ENCODE data around the gene GRXCR1. TPM values are rescaled to one million over a fixed set of nuclear protein-coding genes. Genes with fewer than 3 reads are reported as not detected.

The GRXCR1 gene
- total RNA-seq, 1 donor from 2014 or later: not detected

DNA sequence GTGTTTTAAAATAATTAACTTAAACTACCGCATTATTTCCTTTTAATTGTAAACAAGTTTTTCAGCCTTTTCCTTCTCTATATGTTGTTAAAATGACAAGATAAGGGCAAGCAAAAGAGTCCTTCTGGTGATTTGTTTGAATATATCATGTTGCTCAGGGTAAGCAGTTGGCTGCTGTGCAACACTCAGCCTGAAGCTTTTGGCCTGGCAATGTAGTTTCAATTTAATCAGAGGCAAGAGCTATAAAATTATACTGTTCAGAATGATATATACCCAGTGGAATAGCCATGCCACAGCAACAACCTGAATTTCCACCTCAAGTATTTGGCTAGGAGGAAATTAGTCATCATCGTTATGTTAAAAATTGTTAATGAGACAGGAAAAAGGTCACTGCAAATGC, 53.4 kb downstream of the GRXCR1 start:
- no peaks in the 10 kb centered on the region for H3K27me3 Mint-ChIP-seq (ENCODE audit: unreplicated experiment)
- TF ChIP-seq, protein P1, sequence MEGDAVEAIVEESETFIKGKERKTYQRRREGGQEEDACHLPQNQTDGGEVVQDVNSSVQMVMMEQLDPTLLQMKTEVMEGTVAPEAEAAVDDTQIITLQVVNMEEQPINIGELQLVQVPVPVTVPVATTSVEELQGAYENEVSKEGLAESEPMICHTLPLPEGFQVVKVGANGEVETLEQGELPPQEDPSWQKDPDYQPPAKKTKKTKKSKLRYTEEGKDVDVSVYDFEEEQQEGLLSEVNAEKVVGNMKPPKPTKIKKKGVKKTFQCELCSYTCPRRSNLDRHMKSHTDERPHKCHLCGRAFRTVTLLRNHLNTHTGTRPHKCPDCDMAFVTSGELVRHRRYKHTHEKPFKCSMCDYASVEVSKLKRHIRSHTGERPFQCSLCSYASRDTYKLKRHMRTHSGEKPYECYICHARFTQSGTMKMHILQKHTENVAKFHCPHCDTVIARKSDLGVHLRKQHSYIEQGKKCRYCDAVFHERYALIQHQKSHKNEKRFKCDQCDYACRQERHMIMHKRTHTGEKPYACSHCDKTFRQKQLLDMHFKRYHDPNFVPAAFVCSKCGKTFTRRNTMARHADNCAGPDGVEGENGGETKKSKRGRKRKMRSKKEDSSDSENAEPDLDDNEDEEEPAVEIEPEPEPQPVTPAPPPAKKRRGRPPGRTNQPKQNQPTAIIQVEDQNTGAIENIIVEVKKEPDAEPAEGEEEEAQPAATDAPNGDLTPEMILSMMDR (IDR thresholded peaks at IDR 0.05; ENCODE audit: partially characterized antibody, unreplicated experiment): no peak
- H3K9me3 Mint-ChIP-seq (ENCODE audit: unreplicated experiment): no peaks in the 10 kb centered on the region
- H3K36me3 Mint-ChIP-seq (ENCODE audit: unreplicated experiment): no peaks in the 10 kb centered on the region
- H3K27ac Mint-ChIP-seq (ENCODE audit: unreplicated experiment): no peak overlapping the region
- DNase-seq: no peak
- no peak overlapping the region for H3K4me3 Mint-ChIP-seq (ENCODE audit: unreplicated experiment)
- peaks cover 3% of the 10 kb centered on the region for H3K4me1 Mint-ChIP-seq (ENCODE audit: low read depth, unreplicated experiment)

DNA sequence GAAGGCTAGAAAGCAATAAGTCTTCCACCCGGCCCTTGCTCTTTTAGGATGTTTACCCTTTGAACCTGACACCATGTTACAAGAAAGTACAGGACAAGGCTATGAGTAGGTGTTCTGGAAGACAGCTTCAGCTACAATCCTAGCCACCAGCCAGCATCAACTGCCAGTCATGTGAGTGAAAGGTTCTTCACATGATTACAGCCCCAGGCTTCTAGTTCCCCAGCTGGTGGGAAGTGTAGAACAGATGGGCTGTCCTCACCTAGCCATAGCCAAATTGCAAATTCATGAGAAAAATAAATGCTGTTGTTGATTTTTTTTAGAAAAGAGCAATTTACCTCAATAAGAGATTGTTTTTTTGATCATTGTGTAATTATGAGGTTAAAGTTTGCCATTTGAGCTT, 60.8 kb downstream of the GRXCR1 start:
- Mint-ChIP-seq H3K27ac (ENCODE audit: unreplicated experiment) (peak overlapping the region; percentile 53), H3K4me3 (ENCODE audit: unreplicated experiment) (no peak overlapping the region), H3K4me1 (ENCODE audit: low read depth, unreplicated experiment) (peaks cover 40% of the 10 kb centered on the region), H3K9me3 (ENCODE audit: unreplicated experiment) (peaks cover 6% of the 10 kb centered on the region), H3K36me3 (ENCODE audit: unreplicated experiment) (no peaks in the 10 kb centered on the region), H3K27me3 (ENCODE audit: unreplicated experiment) (peaks cover 3% of the 10 kb centered on the region)
- DNase-seq: no peak
- TF ChIP-seq, protein P1 (IDR thresholded peaks at IDR 0.05; ENCODE audit: partially characterized antibody, unreplicated experiment): no peak

- Mint-ChIP-seq H3K27ac (ENCODE audit: unreplicated experiment) (peak overlapping the region; percentile 96), H3K4me3 (ENCODE audit: unreplicated experiment) (no peak overlapping the region), H3K36me3 (ENCODE audit: unreplicated experiment) (no peaks in the 10 kb centered on the region), H3K9me3 (ENCODE audit: unreplicated experiment) (peaks cover 6% of the 10 kb centered on the region), H3K27me3 (ENCODE audit: unreplicated experiment) (peaks cover 3% of the 10 kb centered on the region), H3K4me1 (ENCODE audit: low read depth, unreplicated experiment) (peaks cover 40% of the 10 kb centered on the region)
- TF ChIP-seq, protein P1 (IDR thresholded peaks at IDR 0.05; ENCODE audit: partially characterized antibody, unreplicated experiment): no peak
- no peak for DNase-seq
These were observed 62.6 kb downstream of the GRXCR1 start for GRCh38 chr4:42954963-42955669.

DNA sequence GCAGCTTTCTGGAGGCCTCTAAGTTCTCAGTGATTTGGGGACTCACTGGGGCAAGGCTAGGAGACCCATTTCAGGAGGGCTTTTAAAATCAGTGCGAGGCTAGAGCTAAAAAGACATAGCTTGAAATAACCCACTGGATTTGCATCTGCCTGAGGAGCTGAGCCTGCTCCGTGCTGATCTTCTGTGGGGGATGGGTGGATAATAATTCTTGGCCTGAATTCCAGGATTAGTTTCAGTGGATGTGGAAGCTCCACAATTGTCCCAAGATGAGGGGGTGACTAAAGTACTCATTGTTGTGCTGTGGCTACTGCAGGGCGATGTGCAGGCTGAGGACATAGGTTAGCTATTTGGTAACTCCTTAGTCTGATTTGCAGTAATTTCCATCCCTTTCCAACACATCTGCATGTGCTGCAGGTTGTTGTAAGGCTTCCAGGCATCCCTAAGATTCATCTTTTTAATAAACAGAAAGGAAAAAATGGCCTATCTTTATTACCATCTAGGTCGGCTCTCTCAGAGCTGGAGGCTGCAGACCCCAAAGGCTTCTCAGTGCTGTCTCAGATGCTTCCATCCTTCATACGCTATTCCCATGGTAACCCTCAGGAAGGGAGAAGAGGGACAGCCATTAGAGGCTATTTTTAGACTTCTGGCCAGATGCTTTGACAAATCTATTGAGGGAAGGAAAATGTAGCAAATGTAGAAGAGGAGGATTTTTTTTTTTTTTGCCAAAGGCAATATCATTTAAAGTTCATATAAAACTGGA, 63.4 kb downstream of the GRXCR1 start:
- Mint-ChIP-seq H3K4me3 (ENCODE audit: unreplicated experiment) (peak overlapping the region; percentile 74), H3K27me3 (ENCODE audit: unreplicated experiment) (peaks cover 3% of the 10 kb centered on the region), H3K4me1 (ENCODE audit: low read depth, unreplicated experiment) (peaks cover 40% of the 10 kb centered on the region), H3K36me3 (ENCODE audit: unreplicated experiment) (peaks cover 2% of the 10 kb centered on the region), H3K27ac (ENCODE audit: unreplicated experiment) (peak overlapping the region; percentile 96), H3K9me3 (ENCODE audit: unreplicated experiment) (peaks cover 6% of the 10 kb centered on the region)
- no peak for DNase-seq
- TF ChIP-seq, protein P1 (IDR thresholded peaks at IDR 0.05; ENCODE audit: partially characterized antibody, unreplicated experiment): no peak

DNA sequence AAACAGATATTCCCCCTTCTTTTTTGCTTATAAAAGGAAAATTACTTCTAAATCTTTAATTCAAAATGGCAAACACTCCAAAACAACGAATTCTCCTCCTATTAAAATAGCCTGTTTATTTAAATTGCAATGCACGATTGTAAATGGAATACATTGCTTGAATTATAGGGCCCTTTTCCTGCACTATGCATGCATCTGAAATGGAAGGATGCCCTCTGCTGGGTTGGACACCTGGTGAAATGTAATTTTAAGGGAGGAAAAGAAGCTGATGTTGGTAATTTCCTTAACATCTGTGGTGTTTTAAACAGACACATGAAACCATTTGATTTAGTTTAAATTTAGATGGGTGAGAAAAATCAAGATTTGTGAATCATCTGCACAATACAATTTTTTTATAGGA, 72.8 kb downstream of the GRXCR1 start:
- Mint-ChIP-seq H3K27me3 (ENCODE audit: unreplicated experiment) (no peaks in the 10 kb centered on the region), H3K9me3 (ENCODE audit: unreplicated experiment) (peaks cover 2% of the 10 kb centered on the region), H3K27ac (ENCODE audit: unreplicated experiment) (no peak overlapping the region), H3K36me3 (ENCODE audit: unreplicated experiment) (peaks cover 7% of the 10 kb centered on the region), H3K4me1 (ENCODE audit: low read depth, unreplicated experiment) (peaks cover 6% of the 10 kb centered on the region), H3K4me3 (ENCODE audit: unreplicated experiment) (no peak overlapping the region)
- TF ChIP-seq, protein P1 (IDR thresholded peaks at IDR 0.05; ENCODE audit: partially characterized antibody, unreplicated experiment): peak; percentile 19
- no peak for DNase-seq

Measured in glutamatergic neuron (in vitro differentiated cells).